IPS DF 19.7 (cell line): Measurements from ENCODE around the gene C9orf85.

Source experiments
- DNase-seq: peaks from one replicate; pipeline ENCODE4 v3.0.0-alpha.2; 2013; ENCODE audit warnings: low read depth, low spot score

The C9orf85 gene

DNA sequence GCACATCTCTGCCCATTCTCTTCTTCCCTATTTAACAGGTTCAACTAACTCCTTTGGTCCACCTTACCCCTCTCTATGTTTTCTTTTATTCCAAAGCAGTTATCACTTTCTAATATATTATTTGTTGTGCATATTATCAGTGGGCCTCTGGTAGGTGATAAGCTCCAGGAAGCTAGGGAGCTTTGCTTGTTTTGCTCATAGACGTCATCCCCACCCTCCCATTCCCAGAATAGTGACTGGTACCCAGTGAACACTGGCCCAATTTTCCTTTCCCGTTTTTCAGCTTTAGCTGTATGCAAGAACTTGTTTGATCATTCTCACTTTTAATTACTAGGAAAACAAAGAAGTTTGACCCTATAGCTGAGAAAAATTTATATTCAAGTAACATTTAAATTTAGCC lies 7.4 kb upstream of the C9orf85 start:
- DNase-seq, result no peak

- no peak for DNase-seq
These were observed 2.6 kb upstream of the C9orf85 start for GRCh38 chr9:71908825-71909224.

DNA sequence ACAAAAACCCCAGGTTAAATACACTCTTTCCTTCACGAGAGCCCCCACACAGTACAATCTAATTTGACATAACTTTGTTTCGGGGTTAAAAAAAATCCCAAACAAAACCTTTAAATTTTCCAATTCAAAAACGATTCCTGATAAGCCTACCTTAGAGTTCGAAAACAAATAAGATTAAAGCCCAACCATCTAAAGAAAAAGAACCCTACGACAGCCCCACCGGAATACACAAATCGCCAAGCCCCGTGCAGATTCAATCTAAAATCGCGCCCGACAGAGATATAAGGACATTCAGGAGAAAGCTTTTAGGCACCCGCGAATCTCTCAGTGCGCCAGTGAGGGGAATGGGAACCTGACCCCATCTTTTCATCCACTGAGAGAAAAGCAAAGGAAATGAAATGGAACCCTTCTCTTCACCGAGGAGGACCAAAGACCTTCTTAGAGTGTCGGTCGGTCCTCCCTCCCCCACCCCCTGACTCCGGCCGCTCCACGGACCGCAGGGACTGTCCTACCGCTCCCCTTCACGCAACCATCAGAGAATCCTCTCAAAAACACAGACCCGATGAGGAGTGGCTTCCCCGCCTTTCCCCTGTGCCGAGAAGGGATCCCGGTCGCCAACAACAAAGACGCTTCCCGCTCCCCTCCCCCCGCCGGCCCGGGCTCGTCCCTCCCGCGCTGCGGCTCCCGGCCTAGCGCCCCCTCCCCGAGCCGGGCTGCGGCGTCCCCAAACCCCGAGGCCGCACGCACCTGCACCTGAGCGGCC lies 1.4 kb upstream of the C9orf85 start:
- DNase-seq, result no peak

DNA sequence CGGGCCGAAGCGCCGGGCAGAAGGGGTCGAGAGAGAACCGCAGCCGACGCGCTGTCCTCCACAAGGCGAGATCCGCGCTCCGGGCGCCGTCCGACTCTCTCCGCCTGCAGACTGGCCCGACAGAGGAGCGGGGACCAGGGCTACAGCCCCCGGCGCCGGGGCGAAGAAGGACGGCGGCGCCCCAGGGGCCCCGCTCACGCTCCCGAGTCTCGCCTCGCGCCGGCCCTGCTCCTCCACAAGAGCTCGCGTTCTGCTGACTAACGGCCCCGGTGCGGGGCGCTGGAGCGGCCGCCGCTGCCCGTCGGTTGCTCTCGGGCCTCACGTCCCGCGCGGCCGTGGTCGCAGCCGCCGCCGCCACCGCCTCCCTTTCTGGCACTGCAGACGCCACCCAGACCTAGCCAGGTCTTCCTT lies 784 bp upstream of the C9orf85 start:
- DNase-seq, result no peak

DNA sequence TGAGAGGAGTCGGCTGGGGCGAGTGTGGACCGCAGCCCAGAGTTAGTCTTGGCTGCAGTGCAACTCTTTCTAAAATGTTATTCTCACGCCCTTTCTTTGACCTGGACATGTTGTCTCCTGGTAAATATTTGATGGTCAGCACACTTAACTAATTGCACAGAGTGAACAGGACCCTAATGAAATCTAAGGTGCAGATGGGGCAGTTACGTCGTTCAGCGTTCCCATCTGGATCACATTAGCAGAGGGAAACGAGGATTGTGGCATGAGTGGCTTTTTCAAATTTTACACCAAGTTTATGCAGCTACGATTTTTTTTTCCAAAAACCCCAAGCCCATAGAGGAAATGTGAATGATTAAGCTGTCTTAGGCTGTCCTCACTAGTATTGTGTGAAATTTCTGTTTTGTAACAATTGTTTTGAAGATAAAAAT lies 483 bp downstream of the C9orf85 start:
- DNase-seq, result no peak

- no peak for DNase-seq
These were observed 4.1 kb downstream of the C9orf85 start for GRCh38 chr9:71915495-71915894.

DNA sequence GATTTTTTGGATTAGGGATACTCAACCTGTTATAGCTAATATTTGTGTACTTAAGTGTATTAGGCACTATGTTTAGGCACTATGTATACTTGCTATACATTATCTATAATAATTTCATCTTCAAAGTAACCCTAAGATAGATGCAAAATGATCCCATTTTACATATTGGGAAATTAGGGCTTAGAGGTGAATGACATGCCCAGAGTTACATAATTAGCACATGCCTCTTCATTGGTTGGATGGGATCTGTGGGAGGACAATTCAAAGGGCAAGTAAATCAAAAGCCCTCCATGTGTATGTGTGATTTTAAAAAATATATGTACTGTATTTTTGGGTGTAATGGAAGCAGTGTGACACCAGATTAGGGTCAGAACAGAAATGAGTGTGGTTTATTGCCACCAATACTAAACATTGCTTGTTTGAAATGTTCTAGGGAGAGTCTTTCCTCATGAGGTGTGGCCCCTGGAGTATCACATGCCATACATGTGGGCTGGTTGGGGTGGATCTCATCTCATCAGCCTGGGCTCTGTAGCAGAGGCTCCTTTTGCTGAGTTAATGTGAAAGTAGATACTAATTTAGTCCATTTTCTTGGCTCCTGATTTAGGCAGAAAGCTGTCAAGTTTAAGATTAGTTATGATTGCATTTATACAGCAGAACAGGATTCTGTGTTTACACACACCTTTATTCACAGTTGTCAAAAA lies 5.5 kb downstream of the C9orf85 start:
- DNase-seq, result no peak

DNA sequence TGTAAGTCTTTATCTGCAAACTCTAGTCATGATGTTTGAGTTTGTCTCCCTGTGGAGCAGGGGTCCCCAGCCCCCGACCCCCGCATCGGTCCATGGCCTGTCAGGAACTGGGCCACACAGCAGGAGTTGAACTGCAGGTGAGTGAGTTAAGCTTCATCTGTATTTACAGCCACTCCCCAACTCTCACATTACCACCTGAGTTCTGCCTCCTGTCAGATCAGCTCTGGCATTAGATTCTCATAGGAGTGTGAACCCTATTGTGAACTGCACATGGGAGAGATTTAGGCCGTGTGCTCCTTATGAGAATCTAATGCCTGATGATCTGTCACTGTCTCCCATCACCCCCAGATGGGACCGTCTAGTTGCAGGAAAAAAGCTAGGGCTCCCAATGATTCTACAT lies 7.0 kb downstream of the C9orf85 start:
- no peak for DNase-seq

- DNase-seq, result no peak
These were observed 9.2 kb downstream of the C9orf85 start for GRCh38 chr9:71920456-71921189.

DNA sequence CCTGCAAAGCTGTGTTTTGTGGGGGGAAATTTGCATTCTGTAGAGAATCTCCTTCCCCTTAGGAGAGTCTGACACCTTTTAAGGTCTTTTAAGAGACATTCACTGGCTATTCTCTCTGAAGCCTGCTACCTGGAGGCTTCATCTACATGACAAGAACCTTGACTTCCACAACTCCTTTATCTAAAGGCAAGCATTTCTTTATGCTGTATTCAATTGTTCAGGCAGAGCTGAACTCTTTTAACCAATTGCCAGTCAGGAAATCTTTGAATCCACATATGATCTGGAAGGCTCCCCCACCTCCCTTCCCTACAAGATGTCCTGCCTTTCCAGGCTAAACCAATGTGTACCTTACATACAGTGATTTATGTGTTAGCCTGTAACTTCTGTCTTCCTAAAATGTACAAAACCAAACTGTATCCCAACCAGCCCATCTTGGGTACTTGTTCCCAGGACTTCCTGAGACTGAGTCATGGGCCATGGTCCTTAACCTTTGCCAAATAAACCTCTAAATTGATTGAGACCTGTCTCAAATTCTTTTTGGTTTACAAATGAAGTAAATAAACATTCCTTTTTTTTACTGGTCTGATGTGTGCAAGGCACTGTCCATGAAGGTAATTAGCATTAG lies 9.9 kb downstream of the C9orf85 start:
- peak; percentile 90 for DNase-seq

GRCh38 chr9:71924576-71924975 lies 13.1 kb downstream of the C9orf85 start:
- DNase-seq, result no peak

GRCh38 chr9:71925834-71926233 lies 14.4 kb downstream of the C9orf85 start:
- DNase-seq, result no peak

GRCh38 chr9:71928376-71928775 lies 16.9 kb downstream of the C9orf85 start:
- no peak for DNase-seq

- DNase-seq, result no peak
These were observed 17.4 kb downstream of the C9orf85 start for GRCh38 chr9:71928806-71929205.

- DNase-seq, result no peak
These were observed 17.8 kb downstream of the C9orf85 start for GRCh38 chr9:71929223-71929622.

- DNase-seq, result no peak
These were observed 18.5 kb downstream of the C9orf85 start for GRCh38 chr9:71929791-71930440.

DNA sequence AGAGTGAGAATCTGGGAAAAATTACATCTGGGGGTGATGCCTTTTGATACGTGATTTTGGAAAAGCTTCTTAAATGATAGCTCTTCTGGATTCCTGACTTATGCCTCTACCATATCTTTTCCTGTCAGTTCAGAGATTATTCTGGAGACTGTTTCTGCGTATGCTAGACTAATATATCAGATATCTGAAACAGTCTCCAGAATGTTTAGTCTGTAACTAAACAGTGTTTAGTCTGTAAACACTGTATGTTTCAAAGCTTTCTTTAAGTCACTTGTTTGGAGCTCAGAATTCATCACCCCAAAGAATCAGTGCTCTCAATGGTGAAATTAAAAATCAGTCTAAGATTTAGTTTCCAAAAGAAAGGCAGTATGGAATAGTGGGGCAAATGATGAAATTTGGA lies 19.7 kb downstream of the C9orf85 start:
- DNase-seq, result no peak

DNA sequence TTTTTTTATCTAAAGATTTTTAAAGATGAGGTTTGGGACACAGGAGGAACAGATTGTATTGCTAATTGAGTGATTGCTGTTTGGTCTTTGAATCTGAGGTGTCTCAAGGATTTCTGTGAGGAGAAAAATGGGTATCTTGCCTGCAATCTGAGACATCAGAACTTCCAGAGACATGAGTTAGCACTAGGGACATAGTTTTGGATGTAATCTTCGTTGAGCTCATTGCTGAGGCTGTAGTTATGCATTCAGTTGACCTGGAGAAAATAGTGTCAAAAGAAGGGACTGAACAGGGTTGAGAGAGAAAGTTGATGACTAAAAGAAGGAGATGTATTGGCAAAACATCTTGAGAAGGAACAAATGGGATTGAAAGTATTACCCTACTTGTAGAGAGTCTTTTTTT lies 24.6 kb downstream of the C9orf85 start:
- DNase-seq, result no peak

DNA sequence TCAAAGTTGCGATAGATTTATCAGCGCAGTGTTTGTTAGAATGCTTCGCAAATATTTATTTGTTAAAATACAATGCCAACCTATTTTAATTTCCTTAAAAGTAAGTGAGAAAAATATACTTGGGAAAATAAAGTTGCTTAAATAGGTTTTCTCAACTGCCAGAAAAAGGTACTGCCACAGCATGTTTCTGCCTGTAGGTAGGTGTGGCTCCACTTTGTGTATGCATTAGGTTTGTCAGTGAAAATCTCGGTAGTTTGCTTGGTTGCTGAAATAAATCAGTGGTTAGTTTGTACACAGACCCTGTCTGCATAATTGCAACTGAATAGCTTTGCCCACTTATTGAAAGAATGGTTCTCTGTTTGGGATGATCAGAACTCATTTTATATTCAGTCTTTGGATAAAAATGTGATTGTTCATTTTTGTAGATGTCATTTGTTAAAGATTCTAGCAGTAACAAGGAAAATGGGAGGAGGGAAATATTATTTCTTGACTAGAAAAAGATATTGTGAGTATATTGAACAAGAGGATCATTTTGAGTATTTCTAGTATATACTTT lies 25.7 kb downstream of the C9orf85 start:
- no peak for DNase-seq

DNA sequence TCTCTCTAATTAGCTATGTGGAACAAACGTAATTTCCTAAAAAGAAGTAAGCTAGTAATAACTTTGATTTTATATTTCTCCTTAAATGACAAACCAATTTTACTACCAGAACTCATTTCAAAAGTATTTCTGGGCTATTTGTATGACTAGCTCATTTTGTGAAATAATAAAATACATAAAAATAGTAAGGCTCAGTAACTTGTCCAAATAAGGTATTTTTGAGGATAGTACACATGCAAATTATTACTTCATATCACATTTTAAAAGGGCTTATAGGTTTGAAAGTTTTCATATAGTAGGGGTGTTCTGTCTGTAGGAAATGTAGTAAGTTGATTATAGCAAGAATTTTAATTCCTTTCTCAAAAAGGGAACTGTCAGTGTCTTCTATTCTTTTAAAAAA lies 26.5 kb downstream of the C9orf85 start:
- no peak for DNase-seq

GRCh38 chr9:71941060-71941568 lies 29.7 kb downstream of the C9orf85 start:
- DNase-seq, result no peak
